SK-N-MC (cell line): Measurements from ENCODE around the gene TSNAXIP1.
"Not testable (repeated sequence)": the region's sequence is repeated elsewhere in the genome, so short reads cannot be mapped to it uniquely, and the experiment has no call there.

Experiments used
- DNase-seq: peaks from one replicate; pipeline ENCODE4 v3.0.0-alpha.2; 2011; ENCODE audit warnings: low read depth, low spot score
- H3K27ac ChIP-seq: fragments of 200-600 bp; sonication (generic); 2 replicates; pipeline ENCODE4 v1.5.1; 2016; ENCODE audit warnings: mixed run types
- H3K36me3 ChIP-seq: fragments of 200-600 bp; sonication (generic); 2 replicates; pipeline ENCODE4 v1.6.1; 2017; ENCODE audit warnings: antibody characterized with exemption, low read length, mixed read lengths; ENCODE audit not compliant: insufficient read depth
- H3K4me3 ChIP-seq: fragments of 200-600 bp; sonication (generic); 2 replicates; pipeline ENCODE4 v1.5.1; 2016
- H3K9ac ChIP-seq: fragments of 200-600 bp; sonication (generic); 2 replicates; pipeline ENCODE4 v1.8.0; 2017; ENCODE audit warnings: mixed run types, mixed read lengths; ENCODE audit not compliant: insufficient read length
- H3K9me3 ChIP-seq: fragments of 200-600 bp; sonication (generic); 2 replicates; pipeline ENCODE4 v1.6.1; 2017; ENCODE audit warnings: low read depth, mild to moderate bottlenecking, antibody characterized with exemption, low read length, moderate library complexity, mixed read lengths
- EZH2 ChIP-seq: fragments of 200-600 bp; sonication (generic); IDR thresholded peaks from one replicate; pipeline ENCODE4 v1.6.1; 2017; ENCODE audit warnings: antibody characterized with exemption
- FOXP2 ChIP-seq: optimal IDR thresholded peaks from 2 replicates; pipeline ENCODE3; 2011; ENCODE audit warnings: mild to moderate bottlenecking, moderate library complexity; ENCODE audit not compliant: insufficient read depth; ENCODE audit errors: extremely low read length, control extremely low read depth
- POLR2AphosphoS5 ChIP-seq: IDR thresholded peaks from 2 replicates; pipeline ENCODE4 v1.6.1; 2012; ENCODE audit warnings: mild to moderate bottlenecking, low read depth, low read length, borderline replicate concordance

Gene TSNAXIP1

GRCh38 chr16:67860589-67861398 lies 54.1 kb downstream of the TSNAXIP1 start:
- H3K36me3 ChIP-seq = peaks cover 7% of the 10 kb centered on the region; the same call in 1 of the 2 replicates
- no peak overlapping the region for H3K27ac ChIP-seq
- no peaks in the 10 kb centered on the region for H3K9me3 ChIP-seq
- no peak for DNase-seq
- TF ChIP-seq FOXP2 (no peak), EZH2 (no peak), POLR2AphosphoS5 (no peak)
- H3K9ac ChIP-seq = no peak overlapping the region
- no peak overlapping the region for H3K4me3 ChIP-seq

GRCh38 chr16:67861877-67862276 lies 55.2 kb downstream of the TSNAXIP1 start:
- Histone ChIP-seq H3K9ac (no peak overlapping the region), H3K4me3 (no peak overlapping the region), H3K9me3 (no peaks in the 10 kb centered on the region), H3K27ac (no peak overlapping the region), H3K36me3 (peaks cover 7% of the 10 kb centered on the region; the same call in 1 of the 2 replicates)
- TF ChIP-seq FOXP2 (no peak), POLR2AphosphoS5 (no peak), EZH2 (no peak)
- DNase-seq = no peak

DNA sequence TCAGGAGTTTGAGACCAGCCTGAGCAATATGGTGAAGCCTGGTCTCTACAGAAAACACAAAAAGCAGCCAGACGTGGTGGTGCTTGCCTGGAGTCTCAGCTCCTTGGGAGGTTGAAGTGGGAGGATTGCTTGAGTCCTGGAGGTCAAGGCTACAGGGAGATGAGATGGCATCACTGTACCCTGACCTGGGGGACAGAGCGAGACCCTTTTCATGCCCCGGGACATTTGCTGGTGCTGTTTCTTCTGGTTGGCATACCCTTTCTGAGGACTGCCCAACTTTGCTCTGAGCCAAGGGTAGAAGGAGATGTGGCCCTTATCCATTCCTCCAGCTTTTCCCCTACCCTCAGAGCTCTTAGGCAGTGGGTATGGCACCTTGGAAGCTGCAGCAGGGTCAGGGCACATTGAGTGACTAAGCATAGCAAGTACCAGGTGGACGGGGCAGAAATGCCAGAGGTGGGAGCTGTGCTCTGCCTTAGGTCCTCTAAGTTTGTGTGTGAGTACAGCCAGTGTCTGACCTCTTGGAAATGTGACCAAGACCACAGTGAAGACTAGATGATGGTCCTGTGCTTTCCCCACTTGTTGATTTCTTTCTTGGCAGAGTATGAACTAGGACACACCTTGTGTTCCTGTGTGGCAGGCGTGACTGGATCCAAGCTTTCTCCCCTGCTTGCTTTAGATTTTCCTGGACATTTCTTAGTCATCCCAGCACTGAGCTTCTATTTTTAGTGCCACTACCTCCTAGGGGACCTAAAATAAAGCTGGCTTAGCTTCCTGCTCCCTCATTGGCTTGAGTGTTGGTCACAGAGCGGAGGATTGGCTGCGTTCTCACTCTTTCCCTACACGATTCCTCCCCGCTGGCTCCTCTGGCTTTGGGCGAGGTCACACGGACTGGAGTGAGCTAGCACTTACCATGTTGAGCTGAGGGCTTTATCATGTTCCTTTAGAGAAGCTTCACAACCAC lies 56.2 kb downstream of the TSNAXIP1 start:
- H3K4me3 ChIP-seq = no peak overlapping the region
- no peak for DNase-seq
- no peaks in the 10 kb centered on the region for H3K9me3 ChIP-seq
- H3K27ac ChIP-seq = no peak overlapping the region
- no peak for TF ChIP-seq FOXP2
- TF ChIP-seq EZH2 = no peak
- no peak for TF ChIP-seq POLR2AphosphoS5
- H3K9ac ChIP-seq = no peak overlapping the region
- peaks cover 7% of the 10 kb centered on the region; the same call in 1 of the 2 replicates for H3K36me3 ChIP-seq

DNA sequence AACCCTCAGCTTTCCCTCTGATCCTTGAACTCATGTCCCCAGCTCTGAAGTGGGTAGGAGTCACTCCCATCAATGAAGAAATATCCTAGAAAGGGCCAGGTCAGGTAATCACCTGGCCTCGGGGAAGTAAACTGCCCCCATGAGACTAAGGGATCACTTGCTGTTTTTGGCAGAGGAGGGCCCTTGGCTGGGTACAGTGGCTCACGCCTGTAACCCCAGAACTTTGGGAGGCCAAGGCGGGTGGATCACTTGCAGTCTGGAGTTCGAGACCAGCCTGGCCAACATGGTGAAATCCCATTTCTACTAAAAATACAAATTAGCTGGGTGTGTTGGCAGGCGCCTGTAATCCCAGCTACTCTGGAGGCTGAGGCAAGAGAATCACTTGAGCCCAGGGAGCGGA lies 57.4 kb downstream of the TSNAXIP1 start:
- not testable (repeated sequence) for H3K4me3 ChIP-seq, H3K9me3 ChIP-seq, H3K9ac ChIP-seq, H3K27ac ChIP-seq, DNase-seq
- H3K36me3 ChIP-seq = peaks cover 12% of the 10 kb centered on the region; the same call in 1 of the 2 replicates

DNA sequence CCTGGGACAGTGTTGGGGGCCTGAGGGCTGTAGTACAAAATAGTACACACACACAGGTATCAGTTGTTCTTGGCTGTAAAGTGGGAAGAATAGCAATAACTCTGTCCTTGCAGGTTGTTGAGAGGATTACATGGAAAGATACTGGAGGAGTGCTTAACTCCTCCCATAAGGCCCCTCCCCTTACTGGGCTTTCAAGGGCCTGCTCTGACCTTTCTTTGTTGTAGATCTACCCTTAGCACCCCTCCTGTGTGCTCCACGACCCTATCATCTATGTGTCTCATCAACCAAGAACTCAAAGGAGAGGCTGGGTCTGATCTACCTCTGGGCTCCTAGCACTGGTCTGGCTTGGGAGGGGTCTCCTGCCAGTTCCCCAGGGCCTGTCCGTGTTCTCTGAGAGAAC lies 57.9 kb downstream of the TSNAXIP1 start:
- H3K4me3 ChIP-seq = no peak overlapping the region
- no peak overlapping the region for H3K27ac ChIP-seq
- H3K36me3 ChIP-seq = peaks cover 12% of the 10 kb centered on the region; the same call in 1 of the 2 replicates
- TF ChIP-seq FOXP2 (no peak), POLR2AphosphoS5 (no peak), EZH2 (no peak)
- no peak for DNase-seq
- H3K9ac ChIP-seq = no peak overlapping the region
- H3K9me3 ChIP-seq = no peaks in the 10 kb centered on the region

GRCh38 chr16:67865318-67865717 lies 58.6 kb downstream of the TSNAXIP1 start:
- TF ChIP-seq EZH2 (no peak), FOXP2 (no peak), POLR2AphosphoS5 (no peak)
- Histone ChIP-seq H3K9ac (no peak overlapping the region), H3K4me3 (no peak overlapping the region), H3K9me3 (no peaks in the 10 kb centered on the region), H3K36me3 (peaks cover 14% of the 10 kb centered on the region; the same call in 1 of the 2 replicates), H3K27ac (no peak overlapping the region)
- no peak for DNase-seq

DNA sequence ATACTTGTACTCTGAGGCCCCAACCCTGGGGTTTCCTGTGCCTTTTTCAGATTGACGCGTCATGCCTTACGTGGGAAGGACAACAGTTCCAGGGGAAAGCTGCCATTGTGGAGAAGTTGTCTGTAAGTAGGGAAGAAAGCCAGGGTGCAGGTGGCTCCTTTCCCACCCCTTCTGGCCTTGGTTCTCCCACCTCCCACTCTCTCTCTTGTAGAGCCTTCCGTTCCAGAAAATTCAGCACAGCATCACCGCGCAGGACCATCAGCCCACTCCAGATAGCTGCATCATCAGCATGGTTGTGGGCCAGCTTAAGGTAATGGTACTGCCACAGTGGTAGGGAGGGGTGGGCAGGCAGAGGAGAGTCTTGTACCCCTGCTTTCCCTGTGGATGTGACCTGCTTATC lies 61.6 kb downstream of the TSNAXIP1 start:
- H3K36me3 ChIP-seq = peaks cover 14% of the 10 kb centered on the region; the same call in 1 of the 2 replicates
- no peak overlapping the region for H3K9ac ChIP-seq
- no peak overlapping the region for H3K4me3 ChIP-seq
- no peak for DNase-seq
- H3K27ac ChIP-seq = no peak overlapping the region
- H3K9me3 ChIP-seq = no peaks in the 10 kb centered on the region
- TF ChIP-seq FOXP2 (no peak), EZH2 (no peak), POLR2AphosphoS5 (no peak)

- no peaks in the 10 kb centered on the region for H3K9me3 ChIP-seq
- TF ChIP-seq FOXP2 (no peak), EZH2 (no peak), POLR2AphosphoS5 (no peak)
- no peak overlapping the region for H3K9ac ChIP-seq
- no peak for DNase-seq
- H3K4me3 ChIP-seq = no peak overlapping the region
- no peak overlapping the region for H3K27ac ChIP-seq
- peaks cover 14% of the 10 kb centered on the region; the same call in 1 of the 2 replicates for H3K36me3 ChIP-seq
Measured at GRCh38 chr16:67869653-67870052, 63.0 kb downstream of the TSNAXIP1 start.
